HCT116 (cell line): Measurements from ENCODE around the gene PIK3CB. TPM values are rescaled to one million over a fixed set of nuclear protein-coding genes. Genes with fewer than 3 reads are reported as not detected.

Source experiments
- ATAC-seq: fragments of 200-7000 bp; cut with Tn5 transposase; 2 replicates; pipeline ENCODE4 v1.9.1; 2020; ENCODE audit warnings: mild to moderate bottlenecking, moderate library complexity
- BruUV-seq: library from RNA; stranded (reverse); fragments of 400-500 nt; replicated peaks from 2 replicates; lab custom pipeline; 2021; lab: Mats Ljungman, UMichigan
- CTCF ChIA-PET: fragments of 300-600 bp; sonication (Branson Sonifier 250); formaldehyde crosslinking; loops from one replicate; lab custom pipeline; 2021; ENCODE audit warnings: antibody characterized with exemption; lab: Charles Lee
- POLR2A ChIA-PET: fragments of 300-600, 350-600 bp; sonication (Branson Sonifier 250); formaldehyde crosslinking; loops from one replicate; lab custom pipeline; 2021; ENCODE audit warnings: antibody characterized with exemption; lab: Charles Lee
- RAD21 ChIA-PET, 2 experiments: fragments of 300-600 bp; sonication (Branson Sonifier 250); formaldehyde crosslinking; loops; one replicate each; lab custom pipeline; 2023; ENCODE audit warnings: low total read pairs in 2 of 2; ENCODE audit not compliant: uncharacterized antibody in 2 of 2, unreplicated experiment in 2 of 2, low non-redundant PET in 1 of 2; lab: Charles Lee
- DNase-seq: peaks from one replicate; pipeline ENCODE4 v3.0.0-alpha.2; 2010; ENCODE audit warnings: low read depth, low spot score
- H2AFZ ChIP-seq: fragments of 200-600 bp; shearing (Covaris generic), sonication (generic); 2 replicates; pipeline ENCODE4 v1.6.1; 2017; ENCODE audit warnings: low read depth, mixed run types, mixed read lengths, antibody characterized with exemption, low read length; ENCODE audit not compliant: poor library complexity, severe bottlenecking
- H3K27ac ChIP-seq: 2 replicates; pipeline ENCODE4 v1.5.1; 2012; ENCODE audit warnings: low read depth, low read length
- H3K27me3 ChIP-seq: fragments of 200-600 bp; sonication (generic); 2 replicates; pipeline ENCODE4 v1.6.1; 2016; ENCODE audit warnings: mixed run types, low read length, mixed read lengths; ENCODE audit not compliant: insufficient read depth
- H3K36me3 ChIP-seq, 2 experiments: fragments of 200-500 bp in 1 of 2; fragments of 200-600 bp in 1 of 2; sonication (Bioruptor generic) in 1 of 2; sonication (generic) in 1 of 2; 2 replicates each; pipeline versions ENCODE4 v1.5.1 to v1.6.1; 2014 to 2016; ENCODE audit warnings: low read length in 2 of 2, inconsistent platforms in 1 of 2, mixed read lengths in 1 of 2, mixed run types in 1 of 2; ENCODE audit not compliant: insufficient read depth in 2 of 2, control insufficient read depth in 1 of 2
- H3K4me1 ChIP-seq, 2 experiments: fragments of 200-600 bp in 1 of 2; sonication (generic) in 1 of 2; 2 replicates each; pipeline versions ENCODE4 v1.5.1 to v1.6.1; 2012 to 2017; ENCODE audit warnings: low read length in 2 of 2, inconsistent platforms in 1 of 2, mild to moderate bottlenecking in 1 of 2, mixed read lengths in 1 of 2, mixed run types in 1 of 2, moderate library complexity in 1 of 2; ENCODE audit not compliant: insufficient read depth in 2 of 2, control insufficient read depth in 1 of 2
- H3K4me2 ChIP-seq: fragments of 200-600 bp; sonication (generic); 2 replicates; pipeline ENCODE4 v1.6.1; 2017; ENCODE audit warnings: mixed run types, low read length, mixed read lengths
- H3K4me3 ChIP-seq, 2 experiments: fragments of 200-600 bp in 1 of 2; sonication (generic) in 1 of 2; replicated peaks in 1 of 2; 2 replicates each; pipeline ENCODE4 v1.5.1; 2011 to 2016; ENCODE audit warnings: low read length in 2 of 2, control low read depth in 1 of 2, low read depth in 1 of 2, mild to moderate bottlenecking in 1 of 2, mixed read lengths in 1 of 2, mixed run types in 1 of 2
- H3K79me2 ChIP-seq: fragments of 200-600 bp; sonication (generic); 2 replicates; pipeline ENCODE4 v1.6.1; 2017; ENCODE audit warnings: mild to moderate bottlenecking, mixed run types, low read length, moderate library complexity, mixed read lengths; ENCODE audit not compliant: insufficient read depth
- H3K9ac ChIP-seq: fragments of 200-600 bp; sonication (generic); 2 replicates; pipeline ENCODE4 v1.6.1; 2016; ENCODE audit warnings: low read length, mixed read lengths
- H3K9me2 ChIP-seq: fragments of 200-600 bp; sonication (generic), shearing (Covaris generic); 2 replicates; pipeline ENCODE4 v1.6.1; 2017; ENCODE audit warnings: mixed run types, mild to moderate bottlenecking, moderate library complexity; ENCODE audit not compliant: insufficient read depth
- H3K9me3 ChIP-seq, 2 experiments: fragments of 200-500 bp in 1 of 2; fragments of 200-600 bp in 1 of 2; sonication (Bioruptor generic) in 1 of 2; sonication (generic) in 1 of 2; 2 replicates each; pipeline ENCODE4 v1.6.1; 2014 to 2017; ENCODE audit warnings: low read length in 2 of 2, mixed read lengths in 2 of 2, inconsistent platforms in 1 of 2, low read depth in 1 of 2, mild to moderate bottlenecking in 1 of 2, mixed run types in 1 of 2, moderate library complexity in 1 of 2; ENCODE audit not compliant: control insufficient read depth in 1 of 2, insufficient read depth in 1 of 2
- H4K20me1 ChIP-seq: fragments of 200-600 bp; sonication (generic), shearing (Covaris generic); 2 replicates; pipeline ENCODE4 v1.6.1; 2017; ENCODE audit warnings: mixed run types, mild to moderate bottlenecking, moderate library complexity; ENCODE audit not compliant: insufficient read depth
- ATF3 ChIP-seq: IDR thresholded peaks from 2 replicates; pipeline ENCODE4 v1.6.1; 2012
- CBX3 ChIP-seq: IDR thresholded peaks from 2 replicates; pipeline ENCODE4 v1.6.1; 2012; ENCODE audit warnings: low read depth
- CEBPB ChIP-seq: IDR thresholded peaks from 2 replicates; pipeline ENCODE4 v1.6.1; 2012; ENCODE audit warnings: low read depth
- EGR1 ChIP-seq: IDR thresholded peaks from 2 replicates; pipeline ENCODE4 v1.6.1; 2012; ENCODE audit warnings: low read depth
- ELF1 ChIP-seq: IDR thresholded peaks from 2 replicates; pipeline ENCODE4 v1.6.1; 2012; ENCODE audit warnings: low read depth, borderline replicate concordance
- EZH2 ChIP-seq: fragments of 200-600 bp; sonication (generic); IDR thresholded peaks from 2 replicates; pipeline ENCODE4 v1.6.1; 2017; ENCODE audit warnings: antibody characterized with exemption, mixed run types
- FOSL1 ChIP-seq: IDR thresholded peaks from 2 replicates; pipeline ENCODE4 v1.6.1; 2012; ENCODE audit warnings: low read depth
- POLR2AphosphoS5 ChIP-seq: IDR thresholded peaks from 2 replicates; pipeline ENCODE4 v1.6.1; 2011; ENCODE audit warnings: mild to moderate bottlenecking, low read depth, low read length, moderate library complexity
- RAD21 ChIP-seq: IDR thresholded peaks from 2 replicates; pipeline ENCODE4 v1.6.1; 2012; ENCODE audit warnings: low read depth, mild to moderate bottlenecking
- REST ChIP-seq: IDR thresholded peaks from 2 replicates; pipeline ENCODE4 v1.6.1; 2012; ENCODE audit warnings: low read depth
- SIN3A ChIP-seq: IDR thresholded peaks from 2 replicates; pipeline ENCODE4 v1.6.1; 2012; ENCODE audit warnings: low read depth
- SRF ChIP-seq: IDR thresholded peaks from 2 replicates; pipeline ENCODE4 v1.6.1; 2012; ENCODE audit warnings: low read depth
- ZNF274 ChIP-seq: fragments of 200-500 bp; sonication (Bioruptor generic); IDR thresholded peaks from 2 replicates; pipeline ENCODE4 v1.6.1; 2014; ENCODE audit warnings: mild to moderate bottlenecking, low read depth, low read length, inconsistent platforms
- intact Hi-C: fragments of 100-400 bp; cut with micrococcal nuclease; formaldehyde crosslinking; loops from 2 replicates; pipeline ENCODE4 v1.10.0; 2022
- total RNA-seq: library from RNA; stranded (reverse); gene quantifications from one replicate; pipeline ENCODE4 v1.2.1, GENCODE V29; 2021; ENCODE audit not compliant: unreplicated experiment

Gene PIK3CB
- total RNA-seq, 1 experiment from 2014 or later, result 44.3 TPM

DNA sequence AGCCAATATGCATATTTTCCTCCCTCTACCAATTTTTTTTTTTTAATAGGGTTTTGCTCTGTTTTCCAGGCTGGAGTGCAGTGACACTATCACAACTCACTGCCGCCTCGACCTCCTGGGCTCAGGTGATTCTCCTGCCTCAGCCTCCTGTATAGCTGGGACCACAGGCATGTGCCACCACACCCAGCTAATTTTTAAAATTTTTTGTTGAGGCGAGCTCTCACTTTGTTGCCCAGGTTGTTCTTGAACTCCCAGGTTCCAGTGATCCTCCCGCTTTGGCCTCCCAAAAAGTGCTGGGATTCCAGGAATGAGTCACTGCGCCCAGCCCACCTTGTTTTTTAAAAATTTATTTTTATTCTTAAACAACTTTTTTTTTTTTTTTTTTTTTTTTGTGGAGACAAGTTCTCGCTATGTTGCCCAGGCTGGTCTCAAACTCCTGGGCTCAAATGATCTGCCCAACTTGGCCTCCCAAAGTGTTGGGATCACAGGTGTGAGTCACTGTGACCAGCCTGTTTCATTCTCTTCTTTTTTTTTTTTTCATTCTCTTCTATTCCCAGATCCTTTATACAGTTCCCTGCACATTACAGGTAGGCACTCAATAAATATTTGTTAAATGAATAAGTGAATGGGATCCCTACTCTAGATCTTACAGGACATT is 40.5 kb upstream of the PIK3CB start:
- ChIA-PET RAD21 (no interaction called here), POLR2A (no interaction called here), CTCF (no interaction called here)
- ATAC-seq (no peak), DNase-seq (no peak)
- Histone ChIP-seq H3K9ac (no peak overlapping the region), H4K20me1 (no peaks in the 10 kb centered on the region), H2AFZ (no peak overlapping the region), H3K36me3 (no peaks in the 10 kb centered on the region), H3K4me2 (no peak overlapping the region), H3K9me2 (no peaks in the 10 kb centered on the region), H3K9me3 (no peaks in the 10 kb centered on the region), H3K79me2 (no peaks in the 10 kb centered on the region), H3K27ac (no peak overlapping the region), H3K4me3 (no peak overlapping the region), H3K27me3 (no peaks in the 10 kb centered on the region), H3K4me1 (no peaks in the 10 kb centered on the region)
- TF ChIP-seq ELF1 (no peak), CEBPB (no peak), SIN3A (no peak), EZH2 (no peak), SRF (no peak), RAD21 (no peak), EGR1 (no peak), ZNF274 (no peak), CBX3 (no peak), POLR2AphosphoS5 (no peak), FOSL1 (no peak), ATF3 (no peak), REST (no peak)
- no TSS peak for BruUV-seq
- intact Hi-C loops, result no loop called here
